Thyroid gland (tissue), 4 donors: Measurements from ENCODE around the gene IFT81. TPM values are rescaled to one million over a fixed set of nuclear protein-coding genes. Genes with fewer than 3 reads are reported as not detected.
"Not testable (repeated sequence)": the region's sequence is repeated elsewhere in the genome, so short reads cannot be mapped to it uniquely, and the experiment has no call there.

Experiments
- DNase-seq, 2 donors: peaks; one replicate each; pipeline ENCODE4 v3.0.0-alpha.2; 2019
- H3K27ac ChIP-seq, 3 donors: fragments of 200-600 bp; sonication (generic); 1 replicate in 2 of 3; 2 replicates in 1 of 3; pipeline ENCODE4 v1.5.1; 2016 to 2019; ENCODE audit warnings: mild to moderate bottlenecking in 1 of 3, moderate library complexity in 1 of 3
- H3K27me3 ChIP-seq: fragments of 200-600 bp; sonication (generic); one replicate; pipeline ENCODE4 v1.5.1; 2019
- H3K36me3 ChIP-seq, 2 donors: fragments of 200-600 bp; sonication (generic); one replicate each; pipeline ENCODE4 v1.5.1; 2016 to 2019
- H3K4me1 ChIP-seq, 2 donors: fragments of 200-600 bp; sonication (generic); one replicate each; pipeline ENCODE4 v1.5.1; 2017 to 2019
- H3K4me3 ChIP-seq, 3 donors: fragments of 200-600 bp; sonication (generic); replicated peaks in 1 of 3; 1 replicate in 2 of 3; 2 replicates in 1 of 3; pipeline ENCODE4 v1.5.1; 2016; ENCODE audit warnings: mild to moderate bottlenecking in 1 of 3
- H3K9me3 ChIP-seq: fragments of 200-600 bp; sonication (generic); one replicate; pipeline ENCODE4 v1.5.1; 2017
- POLR2A ChIP-seq, 2 donors: fragments of 450-650 bp; IDR thresholded peaks; one replicate each; pipeline ENCODE4 v1.6.1; 2017; ENCODE audit warnings: antibody characterized with exemption in 2 of 2, mild to moderate bottlenecking in 2 of 2, moderate library complexity in 1 of 2
- whole genome bisulfite sequencing, 2 donors: methylation state at CpG; one replicate each; pipeline ENCODE4 v1.1.5; 2017; 5-methylcytosine and 5-hydroxymethylcytosine counted together
- intact Hi-C: fragments of 100-400 bp; cut with DNase I; formaldehyde crosslinking; loops from one replicate; pipeline ENCODE4 v1.15.1; 2023
- total RNA-seq, 4 donors: library from RNA; depleted of rRNA; stranded (reverse); fragments of >200 nt; gene quantifications; one replicate each; pipeline ENCODE4 v1.2.3, GENCODE V29; 2016
- TF ChIP-seq, protein P1 (sequence below), 6 experiments: fragments of 200-600 bp in 3 of 6; fragments of 450-650 bp in 3 of 6; sonication (generic) in 3 of 6; IDR thresholded peaks; one replicate each; pipeline ENCODE4 v1.5.1; 2016 to 2019; ENCODE audit warnings: antibody characterized with exemption in 6 of 6, mild to moderate bottlenecking in 2 of 6, inconsistent platforms in 1 of 6, moderate library complexity in 1 of 6

IFT81 gene
- total RNA-seq, 4 donors from 2014 or later, result 21.6 to 36.0 (median 29.5) TPM

DNA sequence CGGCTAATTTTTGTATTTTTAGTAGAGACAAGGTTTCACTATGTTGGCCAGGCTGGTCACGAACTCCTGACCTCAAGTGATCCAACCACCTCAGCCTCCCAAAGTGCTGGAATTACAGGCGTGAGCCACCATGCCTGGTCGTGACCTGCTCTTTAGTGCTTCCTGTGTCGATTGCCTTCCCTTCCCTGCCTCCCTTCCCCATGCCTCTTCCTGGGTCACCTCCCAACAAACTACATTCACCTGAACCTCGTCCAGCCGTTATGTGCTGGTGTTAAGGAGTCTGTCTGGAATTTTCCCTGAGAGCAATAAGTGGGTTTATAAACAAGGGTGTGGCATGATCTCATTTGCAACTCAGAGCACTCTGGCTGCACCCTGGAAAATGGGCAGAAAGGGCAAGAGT is 43.7 kb upstream of the IFT81 start:
- H3K4me1 ChIP-seq, result peaks cover 0 to 8% of the 10 kb centered on the region in 2 donors
- 77 to 78% methylated on average over 7 of the region's 7 CpGs for WGBS, 2 donors
- no peaks in the 10 kb centered on the region for H3K9me3 ChIP-seq
- intact Hi-C loops, result no loop called here
- H3K4me3 ChIP-seq, result no peak overlapping the region
- no peak overlapping the region for H3K27ac ChIP-seq
- H3K36me3 ChIP-seq, result no peaks in the 10 kb centered on the region
- H3K27me3 ChIP-seq, result no peaks in the 10 kb centered on the region
- no peak for DNase-seq
- TF ChIP-seq, protein P1, sequence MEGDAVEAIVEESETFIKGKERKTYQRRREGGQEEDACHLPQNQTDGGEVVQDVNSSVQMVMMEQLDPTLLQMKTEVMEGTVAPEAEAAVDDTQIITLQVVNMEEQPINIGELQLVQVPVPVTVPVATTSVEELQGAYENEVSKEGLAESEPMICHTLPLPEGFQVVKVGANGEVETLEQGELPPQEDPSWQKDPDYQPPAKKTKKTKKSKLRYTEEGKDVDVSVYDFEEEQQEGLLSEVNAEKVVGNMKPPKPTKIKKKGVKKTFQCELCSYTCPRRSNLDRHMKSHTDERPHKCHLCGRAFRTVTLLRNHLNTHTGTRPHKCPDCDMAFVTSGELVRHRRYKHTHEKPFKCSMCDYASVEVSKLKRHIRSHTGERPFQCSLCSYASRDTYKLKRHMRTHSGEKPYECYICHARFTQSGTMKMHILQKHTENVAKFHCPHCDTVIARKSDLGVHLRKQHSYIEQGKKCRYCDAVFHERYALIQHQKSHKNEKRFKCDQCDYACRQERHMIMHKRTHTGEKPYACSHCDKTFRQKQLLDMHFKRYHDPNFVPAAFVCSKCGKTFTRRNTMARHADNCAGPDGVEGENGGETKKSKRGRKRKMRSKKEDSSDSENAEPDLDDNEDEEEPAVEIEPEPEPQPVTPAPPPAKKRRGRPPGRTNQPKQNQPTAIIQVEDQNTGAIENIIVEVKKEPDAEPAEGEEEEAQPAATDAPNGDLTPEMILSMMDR (IDR thresholded peaks at IDR 0.05), result no peak
- no peak for TF ChIP-seq POLR2A (IDR thresholded peaks at IDR 0.05)

- Histone ChIP-seq H3K27ac (no peak overlapping the region), H3K27me3 (no peaks in the 10 kb centered on the region), H3K36me3 (no peaks in the 10 kb centered on the region), H3K4me3 (no peak overlapping the region), H3K4me1 (peaks cover 0 to 7% of the 10 kb centered on the region in 2 donors), H3K9me3 (no peaks in the 10 kb centered on the region)
- intact Hi-C loops, result no loop called here
- WGBS, 2 donors, result 78 to 87% methylated on average over 4 of the region's 4 CpGs
- TF ChIP-seq, protein P1 (IDR thresholded peaks at IDR 0.05), result no peak
- no peak for TF ChIP-seq POLR2A (IDR thresholded peaks at IDR 0.05)
- DNase-seq, result no peak
Observed at GRCh38 chr12:110084314-110085015, 39.7 kb upstream of the IFT81 start.

GRCh38 chr12:110088216-110088615 is 35.9 kb upstream of the IFT81 start:
- DNase-seq, H3K9me3 ChIP-seq, H3K4me3 ChIP-seq, H3K27ac ChIP-seq, H3K36me3 ChIP-seq, intact Hi-C loops, H3K27me3 ChIP-seq, H3K4me1 ChIP-seq: not testable (repeated sequence)
- WGBS, 2 donors, result 88 to 90% methylated on average over 6 of the region's 6 CpGs

DNA sequence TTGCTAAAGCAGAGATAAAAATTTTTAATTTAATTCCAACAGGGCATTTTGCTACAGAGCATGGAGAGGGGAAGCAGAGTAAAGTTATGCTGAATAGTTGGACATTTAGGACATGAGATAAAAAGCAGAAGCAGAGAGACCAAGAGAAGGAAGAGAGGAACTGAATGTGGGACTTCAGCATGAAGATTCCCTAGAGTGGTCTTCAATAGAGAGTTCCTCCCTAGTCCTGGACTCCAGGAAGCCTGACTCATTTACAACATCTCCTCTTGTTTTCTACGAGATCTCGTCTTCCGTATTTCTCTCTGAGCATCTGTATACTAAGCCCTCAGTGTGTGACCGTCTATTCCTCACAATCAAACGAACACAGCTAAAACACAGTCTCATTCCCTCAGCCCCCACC is 35.2 kb upstream of the IFT81 start:
- intact Hi-C loops, result no loop called here
- no peaks in the 10 kb centered on the region for H3K27me3 ChIP-seq
- no peak overlapping the region for H3K4me3 ChIP-seq
- H3K36me3 ChIP-seq, result no peaks in the 10 kb centered on the region
- DNase-seq, result no peak
- TF ChIP-seq, protein P1 (IDR thresholded peaks at IDR 0.05), result no peak
- 84 to 88% methylated on average over 5 of the region's 5 CpGs for WGBS, 2 donors
- H3K4me1 ChIP-seq, result no peaks in the 10 kb centered on the region
- H3K27ac ChIP-seq, result no peak overlapping the region
- H3K9me3 ChIP-seq, result no peaks in the 10 kb centered on the region

- no peaks in the 10 kb centered on the region for H3K9me3 ChIP-seq
- H3K27ac ChIP-seq, result no peak overlapping the region
- H3K4me3 ChIP-seq, result no peak overlapping the region
- TF ChIP-seq, protein P1 (IDR thresholded peaks at IDR 0.05), result no peak
- TF ChIP-seq POLR2A (IDR thresholded peaks at IDR 0.05), result no peak
- no peaks in the 10 kb centered on the region for H3K36me3 ChIP-seq
- intact Hi-C loops, result no loop called here
- WGBS, 2 donors, result 74 to 81% methylated on average over 8 of the region's 8 CpGs
- DNase-seq, result no peak
- H3K27me3 ChIP-seq, result no peaks in the 10 kb centered on the region
- H3K4me1 ChIP-seq, result no peaks in the 10 kb centered on the region
Observed at GRCh38 chr12:110090266-110091135, 33.7 kb upstream of the IFT81 start.
